Panc1 (cell line): Measurements from ENCODE around the gene ZNF831. TPM values are rescaled to one million over a fixed set of nuclear protein-coding genes. Genes with fewer than 3 reads are reported as not detected.
A peak's percentile ranks its signal among the peaks of the same experiment; 100 is the strongest.

ENCODE experiments used
- ATAC-seq: fragments of 200-7000 bp; cut with Tn5 transposase; 2 replicates; pipeline ENCODE4 v1.9.1; 2020; ENCODE audit warnings: mild to moderate bottlenecking, moderate library complexity
- BruUV-seq: library from RNA; stranded (reverse); fragments of 400-500 nt; replicated peaks from 2 replicates; lab custom pipeline; 2021; lab: Mats Ljungman, UMichigan
- CTCF ChIA-PET: fragments of 300-600 bp; sonication (Branson Sonifier 250); formaldehyde crosslinking; loops from one replicate; lab custom pipeline; 2022; ENCODE audit warnings: antibody characterized with exemption; lab: Charles Lee
- POLR2A ChIA-PET: fragments of 300-600 bp; sonication (Branson Sonifier 250); formaldehyde crosslinking; loops from one replicate; lab custom pipeline; 2022; ENCODE audit warnings: antibody characterized with exemption; lab: Charles Lee
- DNase-seq: peaks from one replicate; pipeline ENCODE4 v3.0.0-alpha.2; 2010; ENCODE audit warnings: low read depth, low spot score
- H3K27ac ChIP-seq: 2 replicates; pipeline ENCODE4 v1.5.1; 2011; ENCODE audit warnings: mild to moderate bottlenecking, low read length, inconsistent platforms
- H3K27me3 ChIP-seq: fragments of 200-500 bp; sonication (Bioruptor generic); 2 replicates; pipeline ENCODE4 v1.6.0; 2014; ENCODE audit warnings: low read length, inconsistent platforms; ENCODE audit not compliant: control insufficient read depth, insufficient read depth
- H3K36me3 ChIP-seq: fragments of 200-500 bp; sonication (Bioruptor generic); 2 replicates; pipeline ENCODE4 v1.5.1; 2014; ENCODE audit warnings: inconsistent platforms, mild to moderate bottlenecking, low read length, moderate library complexity; ENCODE audit not compliant: control insufficient read depth, insufficient read depth
- H3K4me1 ChIP-seq: 2 replicates; pipeline ENCODE4 v1.5.1; 2011; ENCODE audit warnings: inconsistent platforms, mild to moderate bottlenecking, low read length, moderate library complexity; ENCODE audit not compliant: control insufficient read depth, insufficient read depth
- H3K4me3 ChIP-seq, 2 experiments: 2 replicates each; pipeline ENCODE4 v1.5.1; 2011 to 2012; ENCODE audit warnings: low read depth in 2 of 2, low read length in 2 of 2, mild to moderate bottlenecking in 2 of 2, inconsistent platforms in 1 of 2, moderate library complexity in 1 of 2
- H3K9me3 ChIP-seq: fragments of 200-500 bp; sonication (Bioruptor generic); 2 replicates; pipeline ENCODE4 v1.5.1; 2014; ENCODE audit warnings: low read depth, mild to moderate bottlenecking, inconsistent platforms, low read length, moderate library complexity; ENCODE audit not compliant: control insufficient read depth, insufficient read depth
- CTCF ChIP-seq: fragments of 450-650 bp; IDR thresholded peaks from 2 replicates; pipeline ENCODE4 v1.5.1; 2017; ENCODE audit warnings: mild to moderate bottlenecking
- POLR2AphosphoS5 ChIP-seq: IDR thresholded peaks from 2 replicates; pipeline ENCODE4 v1.6.1; 2012; ENCODE audit warnings: mild to moderate bottlenecking, low read depth, low read length, moderate library complexity
- REST ChIP-seq, 2 experiments: IDR thresholded peaks; 2 replicates each; pipeline ENCODE4 v1.6.1; 2011 to 2012; ENCODE audit warnings: low read depth in 2 of 2, control low read depth in 1 of 2, low read length in 1 of 2, mild to moderate bottlenecking in 1 of 2, moderate library complexity in 1 of 2; ENCODE audit not compliant: insufficient read depth in 1 of 2
- SIN3A ChIP-seq: IDR thresholded peaks from 2 replicates; pipeline ENCODE4 v1.6.1; 2012; ENCODE audit warnings: low read depth, mild to moderate bottlenecking, low read length, moderate library complexity, borderline replicate concordance; ENCODE audit not compliant: insufficient read depth
- TCF7L2 ChIP-seq: IDR thresholded peaks from 2 replicates; pipeline ENCODE4 v1.6.1; 2011; ENCODE audit warnings: mild to moderate bottlenecking, low read depth, low read length, inconsistent platforms
- in situ Hi-C: cut with HindIII; loops from 2 replicates; pipeline ENCODE4 v1.10.0; 2016; ENCODE audit warnings: low sequenced_read_pairs, low pct_unique_long_range_greater_than_20kb
- intact Hi-C: fragments of 100-400 bp; cut with micrococcal nuclease; formaldehyde crosslinking; loops from one replicate; pipeline ENCODE4 v1.10.0; 2022; ENCODE audit not compliant: unreplicated experiment
- total RNA-seq: library from RNA; stranded (reverse); gene quantifications from one replicate; pipeline ENCODE4 v1.2.1, GENCODE V29; 2021; ENCODE audit not compliant: unreplicated experiment

ZNF831 gene
- total RNA-seq, 1 experiment from 2014 or later = 0.03 TPM

GRCh38 chr20:59300333-59301081, 136.9 kb downstream of the ZNF831 start, which contains the start of gene EDN3:
EDN3 (plus strand) TSS chr20:59300611; CDS start chr20:59300813, 202 bp downstream.
- CTCF ChIA-PET = no interaction called here
- TF ChIP-seq TCF7L2 (no peak), REST (IDR thresholded peaks at IDR 0.05; ENCODE audit: insufficient read depth in 1 of 2, low read depth in 2 of 2, low read length in 1 of 2) (no peak), POLR2AphosphoS5 (no peak), SIN3A (no peak), CTCF (no peak)
- H3K36me3 ChIP-seq = no peaks in the 10 kb centered on the region
- DNase-seq = no peak
- H3K4me3 ChIP-seq = no peak within 1 kb of the TSS
- peaks cover 16% of the 10 kb centered on the region for H3K27me3 ChIP-seq
- in situ Hi-C loops (no loop called here), intact Hi-C loops (no loop called here)
- peak; percentile 69 for ATAC-seq
- no peaks in the 10 kb centered on the region for H3K4me1 ChIP-seq
- BruUV-seq = no TSS peak
- no peaks in the 10 kb centered on the region for H3K9me3 ChIP-seq
- H3K27ac ChIP-seq = no peak within 1 kb of the TSS
- POLR2A ChIA-PET = no interaction called here

- H3K27me3 ChIP-seq = peaks cover 12% of the 10 kb centered on the region
- H3K27ac ChIP-seq = no peak overlapping the region
- H3K4me1 ChIP-seq = no peaks in the 10 kb centered on the region
- no TSS peak for BruUV-seq
- no peak overlapping the region for H3K4me3 ChIP-seq
- TF ChIP-seq SIN3A (no peak), POLR2AphosphoS5 (no peak), REST (IDR thresholded peaks at IDR 0.05; ENCODE audit: insufficient read depth in 1 of 2, low read depth in 2 of 2, low read length in 1 of 2) (no peak), CTCF (no peak), TCF7L2 (no peak)
- no peaks in the 10 kb centered on the region for H3K36me3 ChIP-seq
- no peaks in the 10 kb centered on the region for H3K9me3 ChIP-seq
- no peak for ATAC-seq
- intact Hi-C loops (no loop called here), in situ Hi-C loops (no loop called here)
- ChIA-PET CTCF (no interaction called here), POLR2A (no interaction called here)
- DNase-seq = no peak
Measured at GRCh38 chr20:59301343-59302007, 137.9 kb downstream of the ZNF831 start.
